Measurements from ENCODE around the gene GID8.

Gene GID8

DNA sequence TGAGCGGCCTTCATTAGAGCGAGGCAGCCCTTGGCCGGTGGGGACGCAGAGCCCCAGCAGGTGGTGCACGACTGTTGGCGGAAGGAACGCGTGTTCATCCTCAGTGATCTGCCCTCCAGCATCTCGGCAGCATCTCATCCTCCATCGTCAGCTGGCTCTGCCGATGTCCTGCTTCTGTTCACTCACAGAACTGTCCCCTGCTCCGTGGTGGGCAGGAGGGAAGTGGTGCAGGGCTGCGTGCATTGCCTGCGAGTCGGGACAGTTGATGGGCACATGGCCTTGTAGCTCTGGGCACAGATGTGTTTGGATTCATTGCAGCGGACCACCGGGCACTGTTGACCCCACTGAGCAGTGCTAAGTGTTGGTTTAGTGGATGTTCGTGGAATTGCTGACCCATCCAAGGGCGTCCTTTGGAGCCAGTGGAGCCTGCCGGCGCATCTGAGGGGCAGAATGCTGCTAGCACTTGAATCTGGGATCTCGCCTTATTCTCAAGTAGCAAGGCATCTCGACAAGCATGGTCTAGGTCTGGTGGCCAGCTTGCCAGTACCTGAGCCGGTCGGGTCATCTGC, 7.9 kb downstream of the GID8 start:
- no peak for DNase-seq

DNA sequence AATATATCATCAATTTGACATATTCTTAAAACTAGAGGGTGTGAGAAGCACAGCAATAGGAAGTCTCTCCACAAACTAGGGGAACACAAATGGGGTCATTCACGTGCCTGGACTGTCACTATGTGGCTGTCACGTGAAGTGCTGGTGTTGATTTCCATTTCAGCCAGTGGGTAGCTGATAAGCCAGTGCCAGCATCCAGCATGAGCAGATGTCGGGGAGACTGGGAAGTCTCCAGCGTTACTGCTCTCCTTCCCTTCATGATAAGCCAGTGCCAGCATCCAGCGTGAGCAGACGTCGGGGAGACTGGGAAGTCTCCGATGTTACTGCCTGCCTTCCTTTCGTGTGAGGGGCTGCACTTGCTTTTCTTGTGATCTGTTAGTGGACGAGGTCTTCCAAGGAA, 9.0 kb downstream of the GID8 start:
- DNase-seq: no peak

DNA sequence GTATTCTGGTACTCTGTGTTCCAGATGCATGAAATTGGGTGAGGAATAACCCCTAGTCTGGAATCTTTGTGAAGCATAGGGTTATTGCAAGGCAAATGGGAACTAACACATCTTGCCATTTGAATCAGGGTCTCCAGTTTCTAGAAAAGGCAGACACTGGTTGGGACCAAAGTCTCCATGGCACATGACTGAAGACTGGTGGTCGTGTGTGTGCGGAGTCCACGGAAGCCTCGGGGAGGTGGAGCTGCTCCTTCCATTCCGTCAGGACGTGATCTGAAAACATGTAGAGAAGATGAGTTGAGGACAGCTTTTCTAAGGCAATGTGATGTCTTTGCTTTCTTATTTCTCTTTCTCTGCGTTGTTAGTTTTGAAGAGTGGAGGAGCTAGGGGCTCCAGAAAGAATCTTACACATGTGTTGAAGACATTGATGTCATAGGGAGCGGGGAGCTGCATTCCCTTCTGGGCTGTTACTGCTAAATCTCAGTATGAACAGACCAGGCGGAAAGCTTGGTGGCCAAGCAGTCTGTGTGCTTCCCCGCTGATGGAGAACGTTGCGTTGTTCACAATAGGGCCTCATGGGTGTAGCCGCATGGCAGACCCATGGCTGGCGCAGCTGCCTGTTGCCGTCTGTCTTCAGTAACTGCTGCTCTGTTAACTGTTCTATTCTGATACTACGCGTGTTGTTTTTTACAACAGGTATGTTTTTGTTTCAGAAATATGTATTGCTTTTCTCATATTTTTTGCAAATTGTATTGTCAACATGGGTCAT, 9.8 kb downstream of the GID8 start:
- DNase-seq: no peak

DNA sequence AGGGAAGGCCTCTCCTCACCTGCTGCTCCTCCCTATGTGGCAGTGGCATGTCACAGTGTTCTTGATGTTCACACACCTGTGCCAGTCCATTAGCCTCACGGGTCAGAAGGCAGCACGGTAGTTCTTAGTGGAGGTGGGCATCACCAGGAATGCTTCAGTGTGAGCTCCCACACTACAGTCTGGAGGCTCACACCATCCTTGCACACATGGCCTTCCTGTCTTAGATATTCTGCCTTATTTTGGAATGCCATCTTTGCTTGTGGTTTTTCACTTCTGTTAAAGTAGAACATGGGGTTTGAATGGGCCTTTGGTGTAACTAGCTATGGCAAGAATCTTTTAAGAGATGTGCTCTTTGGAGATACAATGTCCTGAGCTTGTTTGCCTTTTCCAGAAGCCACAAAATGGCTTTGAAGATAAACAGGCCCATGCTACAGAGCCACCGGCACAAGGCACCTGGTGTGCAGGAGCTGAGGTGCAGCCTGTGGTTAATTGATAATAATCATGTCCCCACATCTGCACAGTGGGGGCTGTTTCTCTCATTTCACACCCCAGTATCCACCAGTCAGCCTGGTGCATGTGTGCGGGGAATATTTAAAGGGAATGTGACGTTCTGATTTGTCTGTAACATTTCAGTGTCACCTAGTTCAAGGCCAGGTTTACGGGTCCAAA, 11.3 kb downstream of the GID8 start:
- DNase-seq: no peak

DNA sequence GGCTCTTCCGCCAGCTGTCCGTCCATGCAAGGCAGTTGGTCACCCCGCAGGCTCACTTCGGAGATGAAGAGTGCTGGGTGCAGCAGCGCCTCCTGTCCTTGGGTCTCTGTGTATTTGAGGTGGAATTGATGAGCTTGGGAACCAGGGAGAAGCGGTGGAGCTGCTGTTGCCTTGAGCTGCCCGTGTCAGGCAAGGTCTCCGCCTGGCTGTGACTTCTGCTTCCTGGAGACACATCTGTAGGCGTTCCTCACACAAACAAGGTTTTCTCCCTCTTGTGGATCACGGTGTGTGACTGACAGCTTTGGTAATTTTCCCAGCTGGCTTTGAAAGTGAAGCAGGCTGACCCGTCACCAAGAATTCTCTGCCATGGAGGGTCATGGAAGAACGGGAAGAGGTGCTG, 12.0 kb downstream of the GID8 start:
- DNase-seq: no peak

DNA sequence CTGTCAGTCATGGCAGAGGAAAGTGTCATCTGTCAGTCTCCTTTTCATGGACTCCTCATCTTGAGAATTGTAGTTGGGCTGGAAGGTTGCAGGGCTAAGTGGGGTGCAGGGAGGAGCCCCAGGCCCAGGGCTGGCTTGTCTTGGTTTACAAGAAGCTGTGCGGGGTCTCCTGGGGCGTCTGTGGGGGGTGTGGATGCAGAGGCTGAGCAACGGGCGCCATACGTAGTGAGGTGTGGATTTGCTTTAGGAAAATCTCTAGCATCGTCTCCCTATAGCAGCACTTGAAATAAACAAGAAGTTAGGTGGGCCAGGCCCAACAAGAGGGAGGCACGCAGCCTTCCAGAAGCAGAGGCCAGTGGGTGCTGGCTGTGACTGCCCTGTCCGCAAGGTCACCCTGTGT, 12.8 kb downstream of the GID8 start:
- no peak for DNase-seq

DNA sequence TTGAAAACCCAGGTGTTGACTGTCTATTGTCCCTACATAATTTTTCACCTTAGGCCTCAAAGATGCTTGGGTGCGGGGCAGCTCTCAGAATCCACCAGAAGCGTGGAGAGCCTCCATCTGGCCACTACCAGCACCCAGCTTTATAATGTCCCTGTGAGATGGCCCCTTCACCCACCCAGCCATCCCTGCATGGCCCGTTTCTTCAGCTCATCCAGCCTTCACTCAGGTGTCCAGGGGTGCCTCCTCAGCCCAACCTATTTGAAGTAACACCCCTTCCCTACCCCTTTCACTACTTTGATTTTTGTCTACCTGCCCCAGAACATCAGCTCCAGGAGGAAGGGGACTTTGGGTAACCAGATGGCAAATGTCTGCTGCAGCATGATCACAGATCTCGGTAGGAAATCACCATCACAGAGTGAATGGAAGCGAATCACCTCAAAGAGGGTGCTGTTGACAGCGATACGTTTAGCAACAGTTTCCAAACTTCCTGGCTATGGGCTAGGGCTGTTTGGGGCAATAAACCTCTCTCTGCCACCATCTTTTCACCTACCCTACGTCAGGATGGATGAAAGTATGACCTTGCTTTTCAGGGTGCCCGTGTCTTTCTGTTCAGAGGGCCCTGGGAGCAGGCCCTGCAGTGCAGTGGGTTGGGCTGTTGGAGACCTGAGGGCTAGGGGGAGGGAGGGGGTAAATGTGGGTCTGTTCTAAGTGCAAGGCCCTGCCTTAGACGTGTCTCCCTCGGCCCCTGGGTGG, 13.4 kb downstream of the GID8 start:
- DNase-seq: no peak

DNA sequence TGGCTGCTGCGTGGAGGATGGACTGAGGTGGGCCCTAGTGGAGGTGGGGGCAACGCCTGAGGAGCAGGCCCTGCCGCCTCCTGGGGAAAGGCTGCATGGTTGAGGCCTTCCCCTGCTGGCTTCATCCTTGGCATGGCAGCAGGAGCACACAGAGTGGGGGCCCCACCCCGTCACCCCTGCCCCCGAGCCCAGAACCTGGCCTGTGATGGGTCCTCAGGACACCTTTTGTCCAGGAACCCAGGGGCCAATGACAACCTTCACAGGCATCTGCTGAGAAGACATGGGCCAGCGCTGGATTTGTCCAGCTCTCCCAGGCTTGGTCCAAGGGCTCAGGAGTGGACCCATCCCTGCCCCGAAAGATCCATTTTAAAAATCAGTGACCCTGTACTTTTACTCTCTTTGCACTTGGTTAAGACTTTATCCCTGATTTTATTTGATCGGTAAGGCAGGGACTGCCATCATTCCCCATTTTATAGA, 14.0 kb downstream of the GID8 start:
- DNase-seq: no peak

DNA sequence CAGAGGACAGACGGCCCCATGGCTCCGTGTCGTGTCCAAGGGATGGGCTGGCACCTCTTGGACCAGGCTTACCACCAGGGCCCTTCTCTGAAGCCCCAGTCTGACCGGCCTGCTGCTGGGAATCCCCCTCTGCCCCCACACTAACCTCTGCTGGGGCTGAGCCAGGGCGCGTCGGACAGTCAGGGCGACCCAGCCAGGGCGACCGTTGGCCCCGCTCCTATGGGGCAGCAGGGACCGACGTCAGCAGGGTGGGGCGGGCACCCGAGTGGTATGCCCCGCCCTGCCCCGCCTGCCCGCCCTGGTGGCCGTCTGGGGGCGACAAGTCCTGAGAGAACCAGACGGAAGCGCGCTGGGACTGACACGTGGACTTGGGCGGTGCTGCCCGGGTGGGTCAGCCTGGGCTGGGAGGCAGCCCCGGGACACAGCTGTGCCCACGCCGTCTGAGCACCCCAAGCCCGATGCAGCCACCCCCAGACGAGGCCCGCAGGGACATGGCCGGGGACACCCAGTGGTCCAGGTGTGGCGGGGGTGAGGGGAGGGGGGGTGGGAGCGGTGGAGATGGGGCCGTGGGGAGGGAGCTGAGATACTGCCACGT, 14.5 kb downstream of the GID8 start, which contains the start of gene SLC17A9:
SLC17A9 (plus strand) TSS at position 337 of the 595 bp plus-strand sequence; CDS start at position 459, 122 bp downstream.
- peak; percentile 88 for DNase-seq

DNA sequence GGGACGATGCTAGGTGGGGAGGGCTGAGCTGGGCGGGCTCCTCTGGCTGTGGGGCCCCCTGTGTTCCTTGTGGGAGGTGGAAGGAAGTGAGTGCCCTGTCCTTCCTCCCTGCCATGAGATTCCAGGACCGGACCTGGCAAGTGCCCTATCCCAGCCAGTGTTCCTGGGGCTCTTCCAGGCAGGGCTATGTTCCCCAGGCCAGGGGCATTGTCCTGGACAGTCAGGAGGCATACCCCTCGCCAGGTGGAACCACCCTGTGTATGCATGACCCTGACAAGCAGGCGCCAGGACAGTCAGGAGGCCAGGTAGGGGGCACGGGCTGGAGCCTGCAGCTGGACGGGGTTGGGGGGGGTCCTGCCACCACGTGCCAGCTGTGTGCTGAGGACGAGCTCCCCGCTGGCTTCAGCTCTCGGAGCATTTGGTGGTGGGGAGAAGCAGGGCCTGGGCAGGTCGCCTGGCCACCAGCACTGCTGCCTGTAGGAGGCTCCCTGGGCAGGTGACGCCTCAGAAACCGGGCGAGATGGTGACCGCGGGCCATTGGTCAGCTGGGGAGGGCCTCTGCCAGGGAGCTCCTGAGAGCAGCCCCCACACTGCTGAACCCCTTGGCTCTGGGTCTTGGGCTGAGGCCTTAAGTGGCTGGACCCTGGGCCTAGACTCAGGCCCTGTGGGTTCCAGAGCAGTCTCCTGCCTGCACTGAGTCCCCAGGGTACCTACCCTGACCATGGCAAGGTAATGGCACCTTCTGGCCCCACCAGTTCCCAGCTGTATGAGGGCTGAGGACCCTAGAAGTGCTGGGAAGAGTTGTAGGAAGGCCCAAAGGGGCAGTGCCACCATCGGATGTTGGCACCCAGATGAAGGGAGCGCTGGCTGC, 15.3 kb downstream of the GID8 start:
- peak; percentile 53 for DNase-seq

DNA sequence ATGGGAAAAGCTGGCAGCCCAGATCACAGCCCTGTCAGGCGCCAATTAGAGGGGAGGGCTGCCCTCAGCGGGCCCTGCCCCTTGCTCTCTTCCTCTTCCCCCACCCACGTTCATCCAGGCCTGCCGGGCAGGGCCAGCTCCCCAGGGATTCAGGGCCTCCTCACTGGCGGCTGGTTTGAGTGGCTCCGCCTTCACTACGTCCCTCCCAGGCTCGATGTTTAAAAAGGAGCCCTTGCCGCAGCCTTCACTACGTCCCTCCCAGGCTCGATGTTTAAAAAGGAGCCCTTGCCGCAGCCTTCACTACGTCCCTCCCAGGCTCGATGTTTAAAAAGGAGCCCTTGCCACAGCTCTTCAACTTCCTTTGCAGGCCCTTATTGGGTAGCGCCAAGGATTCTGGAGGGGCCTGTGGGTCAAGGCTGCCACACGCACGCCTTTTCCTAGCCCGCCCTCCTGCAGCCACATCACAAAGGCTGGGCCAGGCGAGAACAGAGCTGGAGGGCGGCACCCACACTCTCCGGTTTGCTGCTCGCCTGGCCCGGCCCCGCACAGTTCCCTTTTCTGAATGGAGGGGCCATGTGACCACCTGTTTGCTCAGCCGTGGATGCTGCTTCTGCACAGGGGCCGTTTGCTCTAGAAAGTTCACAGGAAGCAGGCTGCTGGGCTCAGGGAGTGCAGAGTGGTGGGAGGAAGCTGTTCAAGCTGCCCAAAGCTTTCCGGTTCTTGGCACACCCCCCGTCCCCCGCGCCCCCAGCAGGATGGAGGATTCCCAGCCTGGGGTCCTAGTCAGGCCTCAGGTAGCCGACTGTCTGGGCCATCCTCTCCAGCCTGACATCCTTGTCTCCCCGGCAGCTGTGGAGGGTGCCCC, 16.1 kb downstream of the GID8 start:
- peak; percentile 79 for DNase-seq

DNA sequence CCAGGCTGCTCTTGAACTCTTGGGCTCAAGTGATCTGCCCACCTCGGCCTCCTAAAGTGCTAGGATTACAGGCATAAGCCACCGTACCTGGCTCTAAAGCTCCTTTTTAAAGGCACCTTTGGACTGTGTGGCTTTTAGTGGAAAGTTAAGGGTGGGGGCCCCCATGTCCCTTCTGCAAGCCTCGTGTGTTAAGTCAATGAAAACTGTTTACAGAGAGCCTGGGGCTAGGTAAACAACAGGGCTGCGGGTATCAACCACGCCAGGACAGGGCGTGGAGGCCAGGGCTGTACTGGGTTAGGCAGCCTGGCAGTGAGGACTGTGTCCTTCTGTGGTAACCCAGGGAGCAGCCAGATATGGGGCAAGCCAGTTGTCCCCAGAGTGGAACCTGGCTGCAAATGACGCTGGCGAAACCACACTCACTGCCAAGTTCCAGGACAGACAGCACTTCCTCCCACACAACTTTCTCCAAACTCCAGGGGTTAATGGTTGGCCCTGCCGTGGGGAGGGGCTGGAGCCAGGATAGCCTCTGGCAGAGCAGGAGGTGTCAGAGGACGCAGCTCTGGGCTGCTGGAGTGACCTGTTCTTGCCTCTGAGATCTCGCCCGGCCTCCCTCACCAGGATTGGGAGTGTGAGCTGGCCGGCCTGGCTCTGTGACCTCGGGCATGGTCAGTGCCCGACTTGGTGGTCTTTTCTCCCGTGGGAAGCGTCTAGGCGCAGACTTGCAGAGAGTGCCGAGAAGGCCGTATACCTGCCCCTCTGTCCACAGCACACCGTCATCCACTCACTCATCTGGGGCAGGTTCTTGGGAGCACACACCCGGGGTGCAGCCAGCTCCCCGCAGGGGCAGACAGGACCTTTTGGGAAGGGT, 17.8 kb downstream of the GID8 start:
- no peak for DNase-seq

DNA sequence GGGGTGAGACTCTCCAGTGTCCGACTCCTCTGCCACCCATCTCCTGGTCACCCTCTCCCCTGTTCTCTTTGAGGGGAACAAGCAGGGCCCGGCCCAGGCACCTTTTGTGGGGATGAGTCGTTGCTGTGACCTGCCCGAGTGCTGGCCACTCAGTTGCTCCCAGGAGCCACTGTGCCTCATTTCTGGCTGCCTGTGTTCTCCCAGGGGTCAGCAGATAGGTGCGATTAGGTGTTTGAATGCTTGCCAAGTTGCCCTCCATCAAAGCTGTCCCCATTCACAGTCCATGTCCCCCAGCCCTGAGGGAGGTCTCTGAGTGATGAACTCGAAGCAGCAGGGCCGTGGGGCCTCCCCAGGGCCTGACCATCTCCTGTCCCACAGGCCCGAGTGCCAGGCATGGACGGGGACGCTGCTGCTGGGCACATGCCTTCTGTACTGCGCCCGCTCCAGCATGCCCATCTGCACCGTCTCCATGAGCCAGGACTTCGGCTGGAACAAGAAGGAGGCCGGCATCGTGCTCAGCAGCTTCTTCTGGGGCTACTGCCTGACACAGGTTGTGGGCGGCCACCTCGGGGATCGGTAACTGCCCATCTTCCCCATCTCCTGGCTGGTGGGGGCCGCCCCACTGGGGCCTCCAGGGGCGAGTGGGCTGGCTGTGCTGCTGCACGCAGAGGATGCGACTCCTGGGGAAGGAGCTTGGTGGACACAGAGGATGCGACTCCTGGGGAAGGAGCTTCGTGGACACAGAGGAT, 18.6 kb downstream of the GID8 start:
- DNase-seq: no peak

DNA sequence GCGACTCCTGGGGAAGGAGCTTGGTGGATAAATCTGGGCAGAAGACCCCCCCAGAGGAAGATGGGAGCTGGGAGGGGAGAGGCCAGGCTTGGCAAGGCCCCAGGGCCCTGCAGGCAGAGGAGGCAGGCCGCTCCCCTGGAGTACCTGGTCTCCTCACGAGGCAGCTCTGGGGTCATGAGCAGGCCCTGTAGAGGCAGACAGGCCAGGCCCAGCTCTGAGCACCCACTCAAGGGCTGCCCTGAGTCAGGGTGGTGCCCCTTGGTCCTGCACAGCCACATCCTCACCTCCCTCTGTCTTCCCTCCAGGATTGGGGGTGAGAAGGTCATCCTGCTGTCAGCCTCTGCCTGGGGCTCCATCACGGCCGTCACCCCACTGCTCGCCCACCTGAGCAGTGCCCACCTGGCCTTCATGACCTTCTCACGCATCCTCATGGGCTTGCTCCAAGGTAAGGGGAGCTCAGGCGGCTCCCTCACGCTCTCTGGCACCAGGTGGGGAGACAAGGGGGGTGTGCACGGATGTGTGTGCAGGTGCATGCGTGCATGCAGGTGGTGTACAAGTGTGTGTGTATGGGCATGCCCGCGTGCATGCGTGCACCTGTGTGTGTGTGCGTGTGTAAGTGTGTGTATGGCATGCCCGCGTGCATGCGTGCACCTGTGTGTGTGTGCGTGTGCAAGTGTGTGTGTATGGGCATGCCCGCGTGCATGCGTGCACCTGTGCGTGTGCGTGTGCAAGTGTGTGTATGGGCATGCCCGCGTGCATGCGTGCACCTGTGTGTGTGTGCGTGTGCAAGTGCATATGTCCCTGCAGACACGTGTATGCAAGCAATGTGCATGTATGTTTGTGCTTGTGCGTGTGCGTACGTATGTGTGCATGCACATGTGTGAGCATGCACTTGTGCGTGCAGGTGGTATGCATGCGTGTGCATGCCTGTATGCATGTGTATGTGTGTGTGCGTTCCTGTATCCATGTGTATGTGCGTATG, 19.5 kb downstream of the GID8 start:
- DNase-seq: no peak

DNA sequence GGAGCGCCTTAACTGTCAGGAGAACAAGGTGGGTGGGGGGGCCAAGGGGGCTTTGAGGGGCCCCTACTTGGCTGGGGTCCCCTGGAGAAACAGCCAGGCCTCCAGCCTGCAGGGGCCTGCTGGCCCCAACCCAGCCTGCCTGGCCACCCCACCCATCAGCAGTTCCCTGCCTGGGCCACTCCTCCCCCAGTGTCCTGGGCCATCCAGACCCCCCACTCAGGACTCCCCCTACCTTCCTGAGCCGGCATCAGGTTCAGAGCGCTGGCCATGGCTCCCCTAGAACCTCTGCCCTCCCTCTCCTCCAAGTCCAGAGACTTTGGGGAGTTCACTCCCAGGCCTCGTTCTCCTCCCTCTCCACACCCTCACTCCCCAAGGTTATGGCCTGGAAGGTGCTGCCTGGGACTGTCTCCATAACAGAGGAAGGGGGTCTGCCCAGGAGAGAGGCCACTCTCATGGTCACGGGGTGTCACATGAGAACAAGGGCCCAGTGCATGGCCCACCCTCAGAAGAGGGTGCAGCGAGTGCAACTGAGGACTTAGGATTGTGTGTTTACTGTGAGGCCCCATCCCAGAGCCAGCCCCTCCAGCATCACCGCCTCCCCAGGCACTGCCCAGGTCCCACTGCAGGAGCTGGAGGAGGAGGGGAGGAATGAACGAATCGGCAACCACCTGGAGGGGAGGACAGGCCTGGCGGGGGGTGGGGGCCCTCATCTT, 20.6 kb downstream of the GID8 start:
- no peak for DNase-seq

DNA sequence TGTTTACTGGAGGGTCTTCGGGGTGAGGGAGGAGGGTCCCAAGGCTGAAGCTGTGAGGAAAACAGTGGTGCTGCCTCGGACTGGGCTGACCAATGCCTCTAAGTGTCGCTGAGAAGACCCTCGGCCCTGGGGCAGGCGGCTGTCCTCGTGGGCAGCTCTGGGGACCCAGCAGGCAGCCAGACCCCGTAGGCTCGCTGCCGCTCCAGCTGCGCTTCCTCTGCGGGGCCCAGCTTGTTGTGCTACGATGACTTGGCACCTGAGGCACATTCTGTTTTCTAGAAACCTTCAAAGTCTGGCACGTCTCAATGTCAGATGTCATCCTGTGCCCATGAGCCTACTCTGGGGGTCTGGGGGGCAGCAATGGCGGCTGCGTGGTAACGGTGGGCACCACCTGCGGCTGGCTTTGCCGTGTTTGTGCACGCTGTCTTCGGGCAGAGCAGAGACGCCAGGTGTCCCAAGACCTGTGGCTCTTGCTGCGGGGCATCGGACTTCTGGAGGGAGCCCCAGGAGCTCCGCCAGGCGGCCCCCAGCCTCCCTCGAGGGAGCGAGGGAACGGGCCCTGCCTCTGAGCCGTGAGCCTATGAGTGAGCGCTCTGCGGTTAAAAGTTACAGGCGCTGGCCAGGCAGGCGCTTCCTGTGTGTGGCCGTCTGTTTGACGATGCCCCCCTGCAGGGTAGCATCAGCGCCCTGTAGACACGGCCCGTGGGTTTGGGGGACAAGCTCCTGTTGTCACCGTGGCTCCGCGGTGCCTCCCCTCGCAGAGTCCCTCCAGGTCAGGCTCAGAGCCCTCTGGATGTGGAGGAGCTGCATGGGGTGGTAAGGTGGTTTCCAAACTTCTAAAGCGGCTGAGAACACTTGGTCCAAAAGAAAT, 21.4 kb downstream of the GID8 start:
- DNase-seq: no peak

Measured in EL (cell line).